Left ventricle myocardium inferior (tissue), 1 donor: ENCODE data around the gene CPB2. TPM values are rescaled to one million over a fixed set of nuclear protein-coding genes. Genes with fewer than 3 reads are reported as not detected.

Experiments
- DNase-seq: peaks from one replicate; pipeline ENCODE4 v3.0.0-alpha.2; 2020
- H3K27ac ChIP-seq: fragments of 200-600 bp; replicated peaks from 2 replicates; pipeline ENCODE4 v1.8.0; 2021
- H3K27me3 ChIP-seq: fragments of 200-600 bp; 2 replicates; pipeline ENCODE4 v1.8.0; 2021; ENCODE audit warnings: low read depth
- H3K36me3 ChIP-seq: fragments of 200-600 bp; 2 replicates; pipeline ENCODE4 v1.8.0; 2021
- H3K4me1 ChIP-seq: fragments of 200-600 bp; 2 replicates; pipeline ENCODE4 v1.8.0; 2021
- H3K4me3 ChIP-seq: fragments of 200-600 bp; 2 replicates; pipeline ENCODE4 v1.8.0; 2021; ENCODE audit warnings: mild to moderate bottlenecking, moderate library complexity
- H3K9me3 ChIP-seq: fragments of 200-600 bp; replicated peaks from 2 replicates; pipeline ENCODE4 v1.8.0; 2021
- CTCF ChIP-seq: fragments of 200-600 bp; IDR thresholded peaks from 2 replicates; pipeline ENCODE4 v1.8.0; 2021; ENCODE audit warnings: antibody characterized with exemption, mild to moderate bottlenecking, borderline replicate concordance
- intact Hi-C: fragments of 100-400 bp; cut with micrococcal nuclease; formaldehyde crosslinking; loops from one replicate; pipeline ENCODE4 v1.11.0; 2022
- total RNA-seq: library from RNA; stranded (reverse); fragmentation: NEBNext Ultra II Directional; extraction: Animal tissue kit (Norgen Biotek cat#: 25700); gene quantifications from one replicate; pipeline ENCODE4 v1.2.1, GENCODE V29; 2021
- donor health status: DM: no; HTN: yes; CAD: no; lungs with severe emphysema.

CPB2 gene
- total RNA-seq, 1 donor from 2014 or later, result not detected

GRCh38 chr13:46146898-46147297 lies 42.1 kb upstream of the CPB2 start:
- H3K4me1 ChIP-seq, result no peaks in the 10 kb centered on the region
- TF ChIP-seq CTCF, result no peak
- no peaks in the 10 kb centered on the region for H3K36me3 ChIP-seq
- H3K9me3 ChIP-seq, result no peaks in the 10 kb centered on the region
- H3K27me3 ChIP-seq, result peaks cover 38% of the 10 kb centered on the region
- no peak overlapping the region for H3K4me3 ChIP-seq
- H3K27ac ChIP-seq, result no peak overlapping the region
- DNase-seq, result no peak
- intact Hi-C loops, result no loop called here

GRCh38 chr13:46145950-46146349 lies 41.1 kb upstream of the CPB2 start:
- Histone ChIP-seq H3K36me3 (no peaks in the 10 kb centered on the region), H3K9me3 (no peaks in the 10 kb centered on the region), H3K4me3 (no peak overlapping the region), H3K27me3 (peaks cover 41% of the 10 kb centered on the region), H3K4me1 (no peaks in the 10 kb centered on the region), H3K27ac (no peak overlapping the region)
- intact Hi-C loops, result no loop called here
- DNase-seq, result no peak
- no peak for TF ChIP-seq CTCF

GRCh38 chr13:46145135-46145534 lies 40.3 kb upstream of the CPB2 start:
- no peak overlapping the region for H3K4me3 ChIP-seq
- DNase-seq, result no peak
- H3K27ac ChIP-seq, result no peak overlapping the region
- intact Hi-C loops, result no loop called here
- no peaks in the 10 kb centered on the region for H3K9me3 ChIP-seq
- peaks cover 38% of the 10 kb centered on the region for H3K27me3 ChIP-seq
- TF ChIP-seq CTCF, result no peak
- no peaks in the 10 kb centered on the region for H3K36me3 ChIP-seq
- no peaks in the 10 kb centered on the region for H3K4me1 ChIP-seq

GRCh38 chr13:46143184-46143701 lies 38.4 kb upstream of the CPB2 start:
- no peaks in the 10 kb centered on the region for H3K9me3 ChIP-seq
- intact Hi-C loops, result no loop called here
- no peak for TF ChIP-seq CTCF
- H3K36me3 ChIP-seq, result no peaks in the 10 kb centered on the region
- no peak overlapping the region for H3K27ac ChIP-seq
- H3K4me1 ChIP-seq, result no peaks in the 10 kb centered on the region
- DNase-seq, result no peak
- H3K4me3 ChIP-seq, result no peak overlapping the region
- peaks cover 53% of the 10 kb centered on the region for H3K27me3 ChIP-seq

GRCh38 chr13:46142776-46143175 lies 37.9 kb upstream of the CPB2 start:
- Histone ChIP-seq H3K27ac (no peak overlapping the region), H3K4me1 (no peaks in the 10 kb centered on the region), H3K27me3 (peaks cover 55% of the 10 kb centered on the region), H3K4me3 (no peak overlapping the region), H3K9me3 (no peaks in the 10 kb centered on the region), H3K36me3 (no peaks in the 10 kb centered on the region)
- intact Hi-C loops, result no loop called here
- no peak for TF ChIP-seq CTCF
- no peak for DNase-seq

- TF ChIP-seq CTCF, result no peak
- H3K4me1 ChIP-seq, result no peaks in the 10 kb centered on the region
- H3K4me3 ChIP-seq, result no peak overlapping the region
- H3K27ac ChIP-seq, result no peak overlapping the region
- H3K36me3 ChIP-seq, result no peaks in the 10 kb centered on the region
- peaks cover 50% of the 10 kb centered on the region for H3K27me3 ChIP-seq
- H3K9me3 ChIP-seq, result no peaks in the 10 kb centered on the region
- DNase-seq, result no peak
- intact Hi-C loops, result no loop called here
Measured at GRCh38 chr13:46140044-46140443, 35.2 kb upstream of the CPB2 start.
